ENCODE data around the gene FBN3. TPM values are rescaled to one million over a fixed set of nuclear protein-coding genes. Genes with fewer than 3 reads are reported as not detected.

Gene FBN3
- polyA plus RNA-seq, 3 donors = not detected

DNA sequence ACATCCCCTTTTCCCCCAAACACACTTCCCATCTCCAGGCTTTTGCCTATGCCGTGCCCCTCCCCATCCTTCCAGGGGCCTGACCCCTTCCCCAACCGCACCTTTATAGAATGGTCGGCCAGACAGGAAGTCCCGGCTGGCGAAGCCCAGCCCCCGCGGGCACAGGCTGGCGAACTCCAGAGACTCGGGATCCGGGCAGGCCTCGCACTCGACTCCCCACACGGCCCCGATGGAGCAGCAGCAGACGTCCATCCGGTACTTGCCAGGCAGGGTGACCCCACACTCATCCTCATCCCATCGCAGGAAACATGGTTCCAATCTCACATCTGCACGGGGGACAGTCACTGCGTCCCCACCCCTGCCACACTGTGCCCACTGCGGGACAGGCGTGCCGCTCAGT lies 25.7 kb downstream of the FBN3 start:
- H3K27ac Mint-ChIP-seq = no peak overlapping the region
- WGBS (ENCODE audit: insufficient coverage) = 76% methylated on average over 16 of the region's 22 CpGs

DNA sequence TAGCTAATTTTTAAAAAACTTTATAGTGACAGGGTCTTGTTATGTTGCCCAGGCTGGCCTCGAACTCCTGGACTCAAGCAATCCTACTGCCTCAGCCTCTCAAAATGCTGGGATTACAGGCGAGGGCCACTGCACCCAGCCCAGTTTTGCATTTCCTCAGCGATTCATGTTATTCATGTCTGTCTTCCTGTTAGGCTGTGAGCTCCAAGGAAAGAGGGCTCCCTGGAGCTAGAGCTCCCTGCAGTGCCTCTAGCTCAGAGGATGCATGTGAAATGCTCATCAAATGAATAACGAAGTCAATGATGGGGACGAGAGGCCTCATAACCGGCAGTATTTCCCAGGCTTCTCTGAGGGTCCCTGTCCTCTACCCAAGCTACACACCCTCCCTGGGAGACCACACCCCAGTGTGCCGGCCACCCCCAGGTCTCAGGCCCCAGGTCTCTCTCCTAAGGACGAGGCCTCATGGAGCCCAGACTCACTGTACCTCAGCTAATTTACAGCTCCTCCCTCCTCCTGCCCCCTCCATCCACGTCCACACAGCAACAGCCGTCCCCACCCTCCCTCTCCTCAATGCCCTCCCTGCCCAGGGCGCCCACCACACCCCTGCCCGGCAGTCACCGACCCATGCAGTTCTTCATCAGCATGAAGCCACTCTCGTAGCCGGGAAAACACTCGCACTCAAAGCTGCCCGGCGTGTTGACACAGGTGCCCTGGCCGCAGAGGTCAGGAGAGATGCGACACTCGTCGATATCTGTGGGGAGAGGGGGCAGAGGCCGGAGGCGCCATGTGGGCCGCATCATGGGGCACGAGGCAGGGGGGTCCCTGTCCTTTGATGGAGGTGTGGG lies 28.5 kb downstream of the FBN3 start:
- no peak overlapping the region for H3K4me2 ChIP-seq (replicated peaks; ENCODE audit: extremely low read depth, low read length, poor library complexity, severe bottlenecking)
- H3K4me3 Mint-ChIP-seq = peak overlapping the region in 1 of 2 donors; percentile 31
- H3K4me1 ChIP-seq (ENCODE audit: control insufficient read depth in 1 of 2, insufficient read depth in 2 of 2, low read length in 2 of 2) = no peaks in the 10 kb centered on the region
- H3K27me3 ChIP-seq (ENCODE audit: control insufficient read depth in 2 of 2, insufficient read depth in 2 of 2, low read length in 2 of 2) = no peaks in the 10 kb centered on the region
- H2AFZ ChIP-seq (ENCODE audit: insufficient read depth, low read depth, low read length, poor library complexity, severe bottlenecking) = no peak overlapping the region
- H3K4me3 ChIP-seq (replicated peaks in 1 of 3; ENCODE audit: low read depth in 2 of 3, low read length in 3 of 3) = no peak overlapping the region
- H3K27ac ChIP-seq (ENCODE audit: low read depth in 1 of 2, low read length in 2 of 2) = no peak overlapping the region
- WGBS (ENCODE audit: insufficient coverage) = 94% methylated on average over 24 of the region's 26 CpGs
- H3K27ac Mint-ChIP-seq = no peak overlapping the region
- H3K79me2 ChIP-seq (ENCODE audit: insufficient read depth, low read length) = no peaks in the 10 kb centered on the region
- no peaks in the 10 kb centered on the region for H3K36me3 ChIP-seq (replicated peaks in 1 of 2; ENCODE audit: control insufficient read depth in 1 of 2, insufficient read depth in 2 of 2, low read length in 2 of 2)
- TF ChIP-seq, protein P1, sequence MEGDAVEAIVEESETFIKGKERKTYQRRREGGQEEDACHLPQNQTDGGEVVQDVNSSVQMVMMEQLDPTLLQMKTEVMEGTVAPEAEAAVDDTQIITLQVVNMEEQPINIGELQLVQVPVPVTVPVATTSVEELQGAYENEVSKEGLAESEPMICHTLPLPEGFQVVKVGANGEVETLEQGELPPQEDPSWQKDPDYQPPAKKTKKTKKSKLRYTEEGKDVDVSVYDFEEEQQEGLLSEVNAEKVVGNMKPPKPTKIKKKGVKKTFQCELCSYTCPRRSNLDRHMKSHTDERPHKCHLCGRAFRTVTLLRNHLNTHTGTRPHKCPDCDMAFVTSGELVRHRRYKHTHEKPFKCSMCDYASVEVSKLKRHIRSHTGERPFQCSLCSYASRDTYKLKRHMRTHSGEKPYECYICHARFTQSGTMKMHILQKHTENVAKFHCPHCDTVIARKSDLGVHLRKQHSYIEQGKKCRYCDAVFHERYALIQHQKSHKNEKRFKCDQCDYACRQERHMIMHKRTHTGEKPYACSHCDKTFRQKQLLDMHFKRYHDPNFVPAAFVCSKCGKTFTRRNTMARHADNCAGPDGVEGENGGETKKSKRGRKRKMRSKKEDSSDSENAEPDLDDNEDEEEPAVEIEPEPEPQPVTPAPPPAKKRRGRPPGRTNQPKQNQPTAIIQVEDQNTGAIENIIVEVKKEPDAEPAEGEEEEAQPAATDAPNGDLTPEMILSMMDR (IDR thresholded peaks at IDR 0.05) = no peak
- no peak for DNase-seq
- no peaks in the 10 kb centered on the region for H4K20me1 ChIP-seq (ENCODE audit: insufficient read depth, low read length)
- H3K9me3 ChIP-seq (replicated peaks in 1 of 2; ENCODE audit: control insufficient read depth in 1 of 2, insufficient read depth in 1 of 2, low read length in 2 of 2) = no peaks in the 10 kb centered on the region
- H3K36me3 Mint-ChIP-seq = no peaks in the 10 kb centered on the region
- H3K9ac ChIP-seq (ENCODE audit: insufficient read depth, low read length, poor library complexity, severe bottlenecking) = no peak overlapping the region
- H3K4me1 Mint-ChIP-seq = no peaks in the 10 kb centered on the region
- peaks cover 0 to 3% (median 0%) of the 10 kb centered on the region in 7 donors for H3K9me3 Mint-ChIP-seq
- H3K27me3 Mint-ChIP-seq (ENCODE audit: low read depth in 3 of 3) = peaks cover 0 to 16% (median 7%) of the 10 kb centered on the region in 3 donors
- intact Hi-C loops (cut with micrococcal nuclease) = no loop called here

More for the DNA sequence above, 25.7 kb downstream of the FBN3 start:
- no peaks in the 10 kb centered on the region for H3K9me3 ChIP-seq (replicated peaks in 1 of 2; ENCODE audit: control insufficient read depth in 1 of 2, insufficient read depth in 1 of 2, low read length in 2 of 2)
- no peaks in the 10 kb centered on the region for H3K4me1 ChIP-seq (ENCODE audit: control insufficient read depth in 1 of 2, insufficient read depth in 2 of 2, low read length in 2 of 2)
- peaks cover 0 to 21% (median 8%) of the 10 kb centered on the region in 3 donors for H3K27me3 Mint-ChIP-seq (ENCODE audit: low read depth in 3 of 3)
- H3K9me3 Mint-ChIP-seq = peaks cover 0 to 3% (median 0%) of the 10 kb centered on the region in 7 donors
- H3K9ac ChIP-seq (ENCODE audit: insufficient read depth, low read length, poor library complexity, severe bottlenecking) = no peak overlapping the region
- H2AFZ ChIP-seq (ENCODE audit: insufficient read depth, low read depth, low read length, poor library complexity, severe bottlenecking) = no peak overlapping the region
- H3K36me3 Mint-ChIP-seq = no peaks in the 10 kb centered on the region
- no peaks in the 10 kb centered on the region for H3K36me3 ChIP-seq (replicated peaks in 1 of 2; ENCODE audit: control insufficient read depth in 1 of 2, insufficient read depth in 2 of 2, low read length in 2 of 2)
- H3K27me3 ChIP-seq (ENCODE audit: control insufficient read depth in 2 of 2, insufficient read depth in 2 of 2, low read length in 2 of 2) = no peaks in the 10 kb centered on the region
- no peak overlapping the region for H3K27ac ChIP-seq (ENCODE audit: low read depth in 1 of 2, low read length in 2 of 2)
- no peak overlapping the region for H3K4me3 ChIP-seq (replicated peaks in 1 of 3; ENCODE audit: low read depth in 2 of 3, low read length in 3 of 3)
- no peak overlapping the region for H3K4me2 ChIP-seq (replicated peaks; ENCODE audit: extremely low read depth, low read length, poor library complexity, severe bottlenecking)
- intact Hi-C loops (cut with micrococcal nuclease) = no loop called here
- H3K4me3 Mint-ChIP-seq = no peak overlapping the region
- H4K20me1 ChIP-seq (ENCODE audit: insufficient read depth, low read length) = no peaks in the 10 kb centered on the region
- no peaks in the 10 kb centered on the region for H3K4me1 Mint-ChIP-seq
- TF ChIP-seq, protein P1 (IDR thresholded peaks at IDR 0.05) = no peak
- no peak for DNase-seq
- H3K79me2 ChIP-seq (ENCODE audit: insufficient read depth, low read length) = no peaks in the 10 kb centered on the region
